ENCODE results near the gene EPHB3. TPM values are rescaled to one million over a fixed set of nuclear protein-coding genes. Genes with fewer than 3 reads are reported as not detected.
A peak's percentile ranks its signal among the peaks of the same experiment; 100 is the strongest.

Gene EPHB3
- total and polyA plus RNA-seq, 9 donors = 36.2 to 62.1 (median 47.4) TPM

GRCh38 chr3:184578822-184579221, 17.2 kb downstream of the EPHB3 start:
- H3K36me3 ChIP-seq (ENCODE audit: control insufficient read depth, insufficient read depth, low read length) = peaks cover 86% of the 10 kb centered on the region
- no peak overlapping the region for H3K4me3 ChIP-seq (ENCODE audit: low read length)
- WGBS (ENCODE audit: insufficient coverage) = 45% methylated on average over 7 of the region's 7 CpGs
- no peaks in the 10 kb centered on the region for H3K9me3 ChIP-seq (replicated peaks; ENCODE audit: control insufficient read depth, low read depth, low read length)
- no peaks in the 10 kb centered on the region for H3K27me3 ChIP-seq (ENCODE audit: control insufficient read depth, insufficient read depth, low read length)
- H3K27ac ChIP-seq (ENCODE audit: low read length) = no peak overlapping the region
- H3K4me1 ChIP-seq (ENCODE audit: control insufficient read depth, insufficient read depth, low read length) = peaks cover 44% of the 10 kb centered on the region
- no peak for DNase-seq

GRCh38 chr3:184579513-184579912, 17.9 kb downstream of the EPHB3 start:
- 80% methylated on average over 21 of the region's 22 CpGs for WGBS (ENCODE audit: insufficient coverage)
- no peaks in the 10 kb centered on the region for H3K9me3 ChIP-seq (replicated peaks; ENCODE audit: control insufficient read depth, low read depth, low read length)
- no peak overlapping the region for H3K4me3 ChIP-seq (ENCODE audit: low read length)
- H3K27me3 ChIP-seq (ENCODE audit: control insufficient read depth, insufficient read depth, low read length) = no peaks in the 10 kb centered on the region
- peaks cover 79% of the 10 kb centered on the region for H3K36me3 ChIP-seq (ENCODE audit: control insufficient read depth, insufficient read depth, low read length)
- H3K27ac ChIP-seq (ENCODE audit: low read length) = no peak overlapping the region
- DNase-seq = no peak
- H3K4me1 ChIP-seq (ENCODE audit: control insufficient read depth, insufficient read depth, low read length) = peaks cover 44% of the 10 kb centered on the region

- H3K9me3 ChIP-seq (replicated peaks; ENCODE audit: control insufficient read depth, low read depth, low read length) = no peaks in the 10 kb centered on the region
- H3K36me3 ChIP-seq (ENCODE audit: control insufficient read depth, insufficient read depth, low read length) = peaks cover 71% of the 10 kb centered on the region
- no peaks in the 10 kb centered on the region for H3K27me3 ChIP-seq (ENCODE audit: control insufficient read depth, insufficient read depth, low read length)
- WGBS (ENCODE audit: insufficient coverage) = 95% methylated on average over 11 of the region's 16 CpGs
- no peak for DNase-seq
- H3K4me1 ChIP-seq (ENCODE audit: control insufficient read depth, insufficient read depth, low read length) = peaks cover 41% of the 10 kb centered on the region
- H3K27ac ChIP-seq (ENCODE audit: low read length) = no peak overlapping the region
- H3K4me3 ChIP-seq (ENCODE audit: low read length) = no peak overlapping the region
These were observed 18.8 kb downstream of the EPHB3 start for GRCh38 chr3:184580376-184580775.

- 45% methylated on average over 14 of the region's 15 CpGs for WGBS (ENCODE audit: insufficient coverage)
- peaks cover 61% of the 10 kb centered on the region for H3K36me3 ChIP-seq (ENCODE audit: control insufficient read depth, insufficient read depth, low read length)
- no peak overlapping the region for H3K4me3 ChIP-seq (ENCODE audit: low read length)
- H3K27me3 ChIP-seq (ENCODE audit: control insufficient read depth, insufficient read depth, low read length) = no peaks in the 10 kb centered on the region
- no peak for DNase-seq
- peaks cover 41% of the 10 kb centered on the region for H3K4me1 ChIP-seq (ENCODE audit: control insufficient read depth, insufficient read depth, low read length)
- H3K27ac ChIP-seq (ENCODE audit: low read length) = no peak overlapping the region
- H3K9me3 ChIP-seq (replicated peaks; ENCODE audit: control insufficient read depth, low read depth, low read length) = no peaks in the 10 kb centered on the region
These were observed 19.8 kb downstream of the EPHB3 start for GRCh38 chr3:184581331-184581855.

GRCh38 chr3:184582646-184583577, 21.3 kb downstream of the EPHB3 start:
- WGBS (ENCODE audit: insufficient coverage) = 17% methylated on average over 38 of the region's 42 CpGs

GRCh38 chr3:184583578-184584451, 22.2 kb downstream of the EPHB3 start:
- Histone ChIP-seq H3K27me3 (ENCODE audit: control insufficient read depth, insufficient read depth, low read length) (no peaks in the 10 kb centered on the region), H3K9me3 (replicated peaks; ENCODE audit: control insufficient read depth, low read depth, low read length) (no peaks in the 10 kb centered on the region), H3K4me1 (ENCODE audit: control insufficient read depth, insufficient read depth, low read length) (peaks cover 37% of the 10 kb centered on the region), H3K4me3 (ENCODE audit: low read length) (peak overlapping the region; percentile 20), H3K27ac (ENCODE audit: low read length) (peak overlapping the region; percentile 2), H3K36me3 (ENCODE audit: control insufficient read depth, insufficient read depth, low read length) (peaks cover 37% of the 10 kb centered on the region)
- peak; percentile 70 for DNase-seq
- 14% methylated on average over 54 of the region's 80 CpGs for WGBS (ENCODE audit: insufficient coverage)

More at GRCh38 chr3:184582646-184583577, 21.3 kb downstream of the EPHB3 start:
- Histone ChIP-seq H3K9me3 (replicated peaks; ENCODE audit: control insufficient read depth, low read depth, low read length) (no peaks in the 10 kb centered on the region), H3K36me3 (ENCODE audit: control insufficient read depth, insufficient read depth, low read length) (peaks cover 46% of the 10 kb centered on the region), H3K4me3 (ENCODE audit: low read length) (peak overlapping the region; percentile 34), H3K27me3 (ENCODE audit: control insufficient read depth, insufficient read depth, low read length) (no peaks in the 10 kb centered on the region), H3K4me1 (ENCODE audit: control insufficient read depth, insufficient read depth, low read length) (peaks cover 43% of the 10 kb centered on the region), H3K27ac (ENCODE audit: low read length) (peak overlapping the region; percentile 82)
- peak; percentile 78 for DNase-seq

- 73% methylated on average over 2 of the region's 11 CpGs for WGBS (ENCODE audit: insufficient coverage)
- Histone ChIP-seq H3K9me3 (replicated peaks; ENCODE audit: control insufficient read depth, low read depth, low read length) (no peaks in the 10 kb centered on the region), H3K36me3 (ENCODE audit: control insufficient read depth, insufficient read depth, low read length) (peaks cover 30% of the 10 kb centered on the region), H3K4me3 (ENCODE audit: low read length) (no peak overlapping the region), H3K27me3 (ENCODE audit: control insufficient read depth, insufficient read depth, low read length) (no peaks in the 10 kb centered on the region), H3K27ac (ENCODE audit: low read length) (peak overlapping the region; percentile 2), H3K4me1 (ENCODE audit: control insufficient read depth, insufficient read depth, low read length) (peaks cover 36% of the 10 kb centered on the region)
- DNase-seq = peak; percentile 54
These were observed 22.9 kb downstream of the EPHB3 start for GRCh38 chr3:184584464-184584891.

- no peak for DNase-seq
- Histone ChIP-seq H3K9me3 (replicated peaks; ENCODE audit: control insufficient read depth, low read depth, low read length) (no peaks in the 10 kb centered on the region), H3K27ac (ENCODE audit: low read length) (peak overlapping the region; percentile 2), H3K4me3 (ENCODE audit: low read length) (no peak overlapping the region), H3K4me1 (ENCODE audit: control insufficient read depth, insufficient read depth, low read length) (peaks cover 36% of the 10 kb centered on the region), H3K27me3 (ENCODE audit: control insufficient read depth, insufficient read depth, low read length) (no peaks in the 10 kb centered on the region), H3K36me3 (ENCODE audit: control insufficient read depth, insufficient read depth, low read length) (peaks cover 20% of the 10 kb centered on the region)
- 37% methylated on average over 3 of the region's 6 CpGs for WGBS (ENCODE audit: insufficient coverage)
These were observed 24.0 kb downstream of the EPHB3 start for GRCh38 chr3:184585545-184585944.

GRCh38 chr3:184586851-184587250, 25.3 kb downstream of the EPHB3 start:
- WGBS (ENCODE audit: insufficient coverage) = 62% methylated on average over 7 of the region's 8 CpGs
- peaks cover 38% of the 10 kb centered on the region for H3K4me1 ChIP-seq (ENCODE audit: control insufficient read depth, insufficient read depth, low read length)
- DNase-seq = peak; percentile 68
- H3K36me3 ChIP-seq (ENCODE audit: control insufficient read depth, insufficient read depth, low read length) = peaks cover 6% of the 10 kb centered on the region
- no peak overlapping the region for H3K4me3 ChIP-seq (ENCODE audit: low read length)
- no peaks in the 10 kb centered on the region for H3K9me3 ChIP-seq (replicated peaks; ENCODE audit: control insufficient read depth, low read depth, low read length)
- H3K27me3 ChIP-seq (ENCODE audit: control insufficient read depth, insufficient read depth, low read length) = no peaks in the 10 kb centered on the region
- H3K27ac ChIP-seq (ENCODE audit: low read length) = no peak overlapping the region

- peaks cover 42% of the 10 kb centered on the region for H3K4me1 ChIP-seq (ENCODE audit: control insufficient read depth, insufficient read depth, low read length)
- no peaks in the 10 kb centered on the region for H3K36me3 ChIP-seq (ENCODE audit: control insufficient read depth, insufficient read depth, low read length)
- no peaks in the 10 kb centered on the region for H3K27me3 ChIP-seq (ENCODE audit: control insufficient read depth, insufficient read depth, low read length)
- H3K4me3 ChIP-seq (ENCODE audit: low read length) = no peak overlapping the region
- no peak for DNase-seq
- H3K9me3 ChIP-seq (replicated peaks; ENCODE audit: control insufficient read depth, low read depth, low read length) = no peaks in the 10 kb centered on the region
- 77% methylated on average over 4 of the region's 4 CpGs for WGBS (ENCODE audit: insufficient coverage)
- no peak overlapping the region for H3K27ac ChIP-seq (ENCODE audit: low read length)
These were observed 27.2 kb downstream of the EPHB3 start for GRCh38 chr3:184588776-184589175.

Measured in muscle of leg (tissue), 11 donors.